ENCODE measurements around the gene PDE7B. TPM values are rescaled to one million over a fixed set of nuclear protein-coding genes. Genes with fewer than 3 reads are reported as not detected.

The PDE7B gene
- total RNA-seq, 1 experiment from 2014 or later = not detected

GRCh38 chr6:136007345-136007744, 155.8 kb downstream of the PDE7B start:
- in situ Hi-C loops (cut with HindIII; ENCODE audit: low sequenced_read_pairs) = no loop called here
- no peak for DNase-seq (ENCODE audit: low spot score)

- no peak for DNase-seq (ENCODE audit: low spot score)
- in situ Hi-C loops (cut with HindIII; ENCODE audit: low sequenced_read_pairs) = no loop called here
Measured at GRCh38 chr6:136011475-136011874, 160.0 kb downstream of the PDE7B start.

GRCh38 chr6:136012198-136012887, 160.8 kb downstream of the PDE7B start:
- in situ Hi-C loops (cut with HindIII; ENCODE audit: low sequenced_read_pairs) = no loop called here
- DNase-seq (ENCODE audit: low spot score) = no peak

GRCh38 chr6:136012943-136013342, 161.4 kb downstream of the PDE7B start:
- no peak for DNase-seq (ENCODE audit: low spot score)
- in situ Hi-C loops (cut with HindIII; ENCODE audit: low sequenced_read_pairs) = no loop called here

GRCh38 chr6:136014454-136015437, 163.2 kb downstream of the PDE7B start:
- no peak for DNase-seq (ENCODE audit: low spot score)
- in situ Hi-C loops (cut with HindIII; ENCODE audit: low sequenced_read_pairs) = no loop called here

- DNase-seq (ENCODE audit: low spot score) = no peak
- in situ Hi-C loops (cut with HindIII; ENCODE audit: low sequenced_read_pairs) = no loop called here
Measured at GRCh38 chr6:136015531-136015930, 164.0 kb downstream of the PDE7B start.

- DNase-seq (ENCODE audit: low spot score) = peak; percentile 19
- in situ Hi-C loops (cut with HindIII; ENCODE audit: low sequenced_read_pairs) = no loop called here
Measured at GRCh38 chr6:136016228-136017225, 165.0 kb downstream of the PDE7B start.

- no peak for DNase-seq (ENCODE audit: low spot score)
- in situ Hi-C loops (cut with HindIII; ENCODE audit: low sequenced_read_pairs) = no loop called here
Measured at GRCh38 chr6:136020691-136021090, 169.2 kb downstream of the PDE7B start.

GRCh38 chr6:136022224-136022874, 170.8 kb downstream of the PDE7B start:
- in situ Hi-C loops (cut with HindIII; ENCODE audit: low sequenced_read_pairs) = no loop called here
- no peak for DNase-seq (ENCODE audit: low spot score)

- in situ Hi-C loops (cut with HindIII; ENCODE audit: low sequenced_read_pairs) = no loop called here
- no peak for DNase-seq (ENCODE audit: low spot score)
Measured at GRCh38 chr6:136024711-136025110, 173.2 kb downstream of the PDE7B start.

- in situ Hi-C loops (cut with HindIII; ENCODE audit: low sequenced_read_pairs) = no loop called here
- no peak for DNase-seq (ENCODE audit: low spot score)
Measured at GRCh38 chr6:136025736-136026135, 174.2 kb downstream of the PDE7B start.

- in situ Hi-C loops (cut with HindIII; ENCODE audit: low sequenced_read_pairs) = no loop called here
- no peak for DNase-seq (ENCODE audit: low spot score)
Measured at GRCh38 chr6:136030131-136030530, 178.6 kb downstream of the PDE7B start.

GRCh38 chr6:136031982-136032381, 180.5 kb downstream of the PDE7B start:
- DNase-seq (ENCODE audit: low spot score) = peak; percentile 10
- in situ Hi-C loops (cut with HindIII; ENCODE audit: low sequenced_read_pairs) = no loop called here

- in situ Hi-C loops (cut with HindIII; ENCODE audit: low sequenced_read_pairs) = no loop called here
- no peak for DNase-seq (ENCODE audit: low spot score)
Measured at GRCh38 chr6:136033416-136033815, 181.9 kb downstream of the PDE7B start.

GRCh38 chr6:136034422-136034821, 182.9 kb downstream of the PDE7B start:
- in situ Hi-C loops (cut with HindIII; ENCODE audit: low sequenced_read_pairs) = no loop called here
- no peak for DNase-seq (ENCODE audit: low spot score)

- no peak for DNase-seq (ENCODE audit: low spot score)
- in situ Hi-C loops (cut with HindIII; ENCODE audit: low sequenced_read_pairs) = no loop called here
Measured at GRCh38 chr6:136035378-136036070, 184.0 kb downstream of the PDE7B start.

GRCh38 chr6:136036071-136036380, 184.5 kb downstream of the PDE7B start:
- in situ Hi-C loops (cut with HindIII; ENCODE audit: low sequenced_read_pairs) = no loop called here
- no peak for DNase-seq (ENCODE audit: low spot score)

- in situ Hi-C loops (cut with HindIII; ENCODE audit: low sequenced_read_pairs) = no loop called here
- DNase-seq (ENCODE audit: low spot score) = no peak
Measured at GRCh38 chr6:136036601-136037000, 185.1 kb downstream of the PDE7B start.
